ENCODE data around the gene ITPR2. TPM values are rescaled to one million over a fixed set of nuclear protein-coding genes. Genes with fewer than 3 reads are reported as not detected.
A peak's percentile ranks its signal among the peaks of the same experiment; 100 is the strongest.

The ITPR2 gene
- total and polyA plus RNA-seq, 2 of the 13 experiments (the other 11 are each of a cell fraction or from before 2014, with no cell fraction given), result 31.9 to 81.9 TPM

DNA sequence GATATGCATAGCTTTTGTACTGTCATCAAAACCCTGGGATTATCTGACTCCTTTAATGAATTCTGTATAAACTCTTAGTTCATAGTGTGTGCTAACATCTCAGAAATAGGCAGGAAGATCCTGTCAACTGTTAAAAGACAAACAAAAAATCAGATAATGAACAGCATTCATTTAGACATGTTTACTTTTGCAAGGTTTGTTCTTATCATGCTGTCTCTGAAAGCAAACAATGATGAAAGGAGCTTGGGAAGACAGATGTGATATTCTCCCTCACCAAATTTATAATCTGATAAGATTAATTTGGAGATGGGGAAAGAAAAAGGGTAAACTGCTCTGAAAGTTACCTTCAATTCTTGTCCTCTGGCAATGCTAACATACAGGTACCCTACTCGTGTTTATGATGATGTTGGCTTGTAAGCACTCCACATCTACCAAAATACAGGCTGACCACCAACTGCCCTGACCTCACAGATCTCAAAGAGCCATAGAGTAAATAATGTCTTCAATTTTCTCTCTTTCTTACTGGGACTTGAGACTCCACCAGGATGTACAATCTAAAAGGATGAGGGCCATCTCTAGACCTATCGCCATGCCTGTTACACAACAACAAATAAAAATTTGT lies 403.8 kb downstream of the ITPR2 start (continued):
- TF ChIP-seq, protein P1, sequence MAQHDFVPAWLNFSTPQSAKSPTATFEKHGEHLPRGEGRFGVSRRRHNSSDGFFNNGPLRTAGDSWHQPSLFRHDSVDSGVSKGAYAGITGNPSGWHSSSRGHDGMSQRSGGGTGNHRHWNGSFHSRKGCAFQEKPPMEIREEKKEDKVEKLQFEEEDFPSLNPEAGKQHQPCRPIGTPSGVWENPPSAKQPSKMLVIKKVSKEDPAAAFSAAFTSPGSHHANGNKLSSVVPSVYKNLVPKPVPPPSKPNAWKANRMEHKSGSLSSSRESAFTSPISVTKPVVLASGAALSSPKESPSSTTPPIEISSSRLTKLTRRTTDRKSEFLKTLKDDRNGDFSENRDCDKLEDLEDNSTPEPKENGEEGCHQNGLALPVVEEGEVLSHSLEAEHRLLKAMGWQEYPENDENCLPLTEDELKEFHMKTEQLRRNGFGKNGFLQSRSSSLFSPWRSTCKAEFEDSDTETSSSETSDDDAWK (CRISPR knock-in tag; IDR thresholded peaks at IDR 0.05), result no peak
- TF ChIP-seq ZNF331 (CRISPR knock-in tag; IDR thresholded peaks at IDR 0.05) (peak; percentile 22; the same call in 1 of the 2 replicates), HOXA5 (CRISPR knock-in tag; IDR thresholded peaks at IDR 0.05) (peak; percentile 78; the same call in 1 of the 2 replicates), HNF4A (CRISPR knock-in tag; IDR thresholded peaks at IDR 0.05) (peak; percentile 24; the same call in 1 of the 2 replicates), NCOA2 (CRISPR knock-in tag; IDR thresholded peaks at IDR 0.05) (peak; percentile 79), FOXA3 (CRISPR knock-in tag; IDR thresholded peaks at IDR 0.05) (peak; percentile 96), RXRB (CRISPR knock-in tag; IDR thresholded peaks at IDR 0.05; ENCODE audit: borderline replicate concordance) (peak; percentile 55; the same call in 1 of the 2 replicates), PPARG (CRISPR knock-in tag; conservative IDR thresholded peaks at IDR 0.05) (peak; percentile 47; the same call in 1 of the 2 replicates), GATA4 (IDR thresholded peaks at IDR 0.05; ENCODE audit: borderline replicate concordance, low read depth) (peak; percentile 95), SMYD3 (CRISPR knock-in tag; IDR thresholded peaks at IDR 0.05) (0 out of 2 replicates have a peak, but pooled peaks have one; percentile 27), ZNF878 (CRISPR knock-in tag; IDR thresholded peaks at IDR 0.05) (0 out of 2 replicates have a peak, but pooled peaks have one; percentile 31), ZNF367 (CRISPR knock-in tag; IDR thresholded peaks at IDR 0.05; ENCODE audit: borderline replicate concordance) (no peak), NFIC (IDR thresholded peaks at IDR 0.05; ENCODE audit: low read length) (peak; percentile 48; the same call in 1 of the 2 replicates), GATAD2A (CRISPR knock-in tag; IDR thresholded peaks at IDR 0.05) (peak; percentile 91)
- TF ChIP-seq, protein P2, sequence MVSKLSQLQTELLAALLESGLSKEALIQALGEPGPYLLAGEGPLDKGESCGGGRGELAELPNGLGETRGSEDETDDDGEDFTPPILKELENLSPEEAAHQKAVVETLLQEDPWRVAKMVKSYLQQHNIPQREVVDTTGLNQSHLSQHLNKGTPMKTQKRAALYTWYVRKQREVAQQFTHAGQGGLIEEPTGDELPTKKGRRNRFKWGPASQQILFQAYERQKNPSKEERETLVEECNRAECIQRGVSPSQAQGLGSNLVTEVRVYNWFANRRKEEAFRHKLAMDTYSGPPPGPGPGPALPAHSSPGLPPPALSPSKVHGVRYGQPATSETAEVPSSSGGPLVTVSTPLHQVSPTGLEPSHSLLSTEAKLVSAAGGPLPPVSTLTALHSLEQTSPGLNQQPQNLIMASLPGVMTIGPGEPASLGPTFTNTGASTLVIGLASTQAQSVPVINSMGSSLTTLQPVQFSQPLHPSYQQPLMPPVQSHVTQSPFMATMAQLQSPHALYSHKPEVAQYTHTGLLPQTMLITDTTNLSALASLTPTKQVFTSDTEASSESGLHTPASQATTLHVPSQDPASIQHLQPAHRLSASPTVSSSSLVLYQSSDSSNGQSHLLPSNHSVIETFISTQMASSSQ (IDR thresholded peaks at IDR 0.05; ENCODE audit: low read depth), result peak; percentile 29; the same call in 1 of the 2 replicates
- TF ChIP-seq, protein P2 (CRISPR knock-in tag; IDR thresholded peaks at IDR 0.05; ENCODE audit: borderline replicate concordance), result no peak; the same call in 1 of the 2 replicates
- TF ChIP-seq, protein P3, sequence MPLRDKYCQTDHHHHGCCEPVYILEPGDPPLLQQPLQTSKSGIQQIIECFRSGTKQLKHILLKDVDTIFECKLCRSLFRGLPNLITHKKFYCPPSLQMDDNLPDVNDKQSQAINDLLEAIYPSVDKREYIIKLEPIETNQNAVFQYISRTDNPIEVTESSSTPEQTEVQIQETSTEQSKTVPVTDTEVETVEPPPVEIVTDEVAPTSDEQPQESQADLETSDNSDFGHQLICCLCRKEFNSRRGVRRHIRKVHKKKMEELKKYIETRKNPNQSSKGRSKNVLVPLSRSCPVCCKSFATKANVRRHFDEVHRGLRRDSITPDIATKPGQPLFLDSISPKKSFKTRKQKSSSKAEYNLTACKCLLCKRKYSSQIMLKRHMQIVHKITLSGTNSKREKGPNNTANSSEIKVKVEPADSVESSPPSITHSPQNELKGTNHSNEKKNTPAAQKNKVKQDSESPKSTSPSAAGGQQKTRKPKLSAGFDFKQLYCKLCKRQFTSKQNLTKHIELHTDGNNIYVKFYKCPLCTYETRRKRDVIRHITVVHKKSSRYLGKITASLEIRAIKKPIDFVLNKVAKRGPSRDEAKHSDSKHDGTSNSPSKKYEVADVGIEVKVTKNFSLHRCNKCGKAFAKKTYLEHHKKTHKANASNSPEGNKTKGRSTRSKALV (CRISPR knock-in tag; IDR thresholded peaks at IDR 0.05), result 0 out of 2 replicates have a peak, but pooled peaks have one; percentile 48
- TF ChIP-seq, protein P4, sequence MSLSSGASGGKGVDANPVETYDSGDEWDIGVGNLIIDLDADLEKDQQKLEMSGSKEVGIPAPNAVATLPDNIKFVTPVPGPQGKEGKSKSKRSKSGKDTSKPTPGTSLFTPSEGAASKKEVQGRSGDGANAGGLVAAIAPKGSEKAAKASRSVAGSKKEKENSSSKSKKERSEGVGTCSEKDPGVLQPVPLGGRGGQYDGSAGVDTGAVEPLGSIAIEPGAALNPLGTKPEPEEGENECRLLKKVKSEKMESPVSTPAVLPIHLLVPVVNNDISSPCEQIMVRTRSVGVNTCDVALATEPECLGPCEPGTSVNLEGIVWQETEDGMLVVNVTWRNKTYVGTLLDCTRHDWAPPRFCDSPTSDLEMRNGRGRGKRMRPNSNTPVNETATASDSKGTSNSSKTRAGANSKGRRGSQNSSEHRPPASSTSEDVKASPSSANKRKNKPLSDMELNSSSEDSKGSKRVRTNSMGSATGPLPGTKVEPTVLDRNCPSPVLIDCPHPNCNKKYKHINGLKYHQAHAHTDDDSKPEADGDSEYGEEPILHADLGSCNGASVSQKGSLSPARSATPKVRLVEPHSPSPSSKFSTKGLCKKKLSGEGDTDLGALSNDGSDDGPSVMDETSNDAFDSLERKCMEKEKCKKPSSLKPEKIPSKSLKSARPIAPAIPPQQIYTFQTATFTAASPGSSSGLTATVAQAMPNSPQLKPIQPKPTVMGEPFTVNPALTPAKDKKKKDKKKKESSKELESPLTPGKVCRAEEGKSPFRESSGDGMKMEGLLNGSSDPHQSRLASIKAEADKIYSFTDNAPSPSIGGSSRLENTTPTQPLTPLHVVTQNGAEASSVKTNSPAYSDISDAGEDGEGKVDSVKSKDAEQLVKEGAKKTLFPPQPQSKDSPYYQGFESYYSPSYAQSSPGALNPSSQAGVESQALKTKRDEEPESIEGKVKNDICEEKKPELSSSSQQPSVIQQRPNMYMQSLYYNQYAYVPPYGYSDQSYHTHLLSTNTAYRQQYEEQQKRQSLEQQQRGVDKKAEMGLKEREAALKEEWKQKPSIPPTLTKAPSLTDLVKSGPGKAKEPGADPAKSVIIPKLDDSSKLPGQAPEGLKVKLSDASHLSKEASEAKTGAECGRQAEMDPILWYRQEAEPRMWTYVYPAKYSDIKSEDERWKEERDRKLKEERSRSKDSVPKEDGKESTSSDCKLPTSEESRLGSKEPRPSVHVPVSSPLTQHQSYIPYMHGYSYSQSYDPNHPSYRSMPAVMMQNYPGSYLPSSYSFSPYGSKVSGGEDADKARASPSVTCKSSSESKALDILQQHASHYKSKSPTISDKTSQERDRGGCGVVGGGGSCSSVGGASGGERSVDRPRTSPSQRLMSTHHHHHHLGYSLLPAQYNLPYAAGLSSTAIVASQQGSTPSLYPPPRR (CRISPR knock-in tag; IDR thresholded peaks at IDR 0.05; ENCODE audit: borderline replicate concordance), result peak; percentile 81; the same call in 1 of the 2 replicates
